Liver (tissue), 9 donors: Measurements from ENCODE around the gene RGS12. TPM values are rescaled to one million over a fixed set of nuclear protein-coding genes. Genes with fewer than 3 reads are reported as not detected.

ENCODE experiments used
- DNase-seq: peaks from one replicate; pipeline ENCODE4 v3.0.0-alpha.2; 2017; ENCODE audit warnings: low spot score
- H3K27ac ChIP-seq, 2 donors: one replicate each; pipeline ENCODE4 v1.7.0; 2013; ENCODE audit warnings: inconsistent platforms in 2 of 2, low read length in 2 of 2, control low read depth in 1 of 2, low read depth in 1 of 2, mild to moderate bottlenecking in 1 of 2
- H3K27me3 ChIP-seq, 4 donors: one replicate each; pipeline versions ENCODE4 v1.6.1 to v1.7.0; 2013; ENCODE audit warnings: low read length in 3 of 4, inconsistent platforms in 1 of 4, mild to moderate bottlenecking in 1 of 4, moderate library complexity in 1 of 4; ENCODE audit not compliant: control insufficient read depth in 4 of 4, insufficient read depth in 4 of 4
- H3K36me3 ChIP-seq, 4 donors: one replicate each; pipeline versions ENCODE4 v1.6.1 to v1.7.0; 2013; ENCODE audit warnings: low read length in 3 of 4, mild to moderate bottlenecking in 3 of 4, low read depth in 1 of 4, moderate library complexity in 1 of 4; ENCODE audit not compliant: control insufficient read depth in 4 of 4, insufficient read depth in 3 of 4
- H3K4me1 ChIP-seq, 4 donors: one replicate each; pipeline versions ENCODE4 v1.6.1 to v1.7.0; 2013; ENCODE audit warnings: low read length in 3 of 4, mild to moderate bottlenecking in 3 of 4, moderate library complexity in 1 of 4; ENCODE audit not compliant: control insufficient read depth in 4 of 4, insufficient read depth in 4 of 4
- H3K4me3 ChIP-seq, 3 donors: one replicate each; pipeline versions ENCODE4 v1.6.1 to v1.7.0; 2013; ENCODE audit warnings: low read length in 3 of 3, control low read depth in 1 of 3, low read depth in 1 of 3, mild to moderate bottlenecking in 1 of 3
- H3K9ac ChIP-seq, 2 donors: one replicate each; pipeline ENCODE4 v1.7.0; 2013; ENCODE audit warnings: low read length in 2 of 2, mild to moderate bottlenecking in 2 of 2, moderate library complexity in 2 of 2, control low read depth in 1 of 2, low read depth in 1 of 2
- H3K9me3 ChIP-seq, 4 donors: one replicate each; pipeline versions ENCODE4 v1.6.1 to v1.7.0; 2013; ENCODE audit warnings: low read length in 3 of 4; ENCODE audit not compliant: control insufficient read depth in 4 of 4
- ATF3 ChIP-seq: IDR thresholded peaks from 2 replicates; pipeline ENCODE4 v1.6.1; 2016; ENCODE audit warnings: antibody characterized with exemption
- CTCF ChIP-seq: fragments of 150-350 bp; IDR thresholded peaks from 2 replicates; pipeline ENCODE4 v1.5.1; 2017; ENCODE audit warnings: improper control_type of control experiment, low read depth, low read length; ENCODE audit not compliant: missing input control
- EGR1 ChIP-seq, 2 donors: IDR thresholded peaks; 2 replicates each; pipeline ENCODE4 v1.6.1; 2016 to 2018; ENCODE audit warnings: antibody characterized with exemption in 2 of 2, low read depth in 2 of 2
- FOXA1 ChIP-seq: IDR thresholded peaks from 2 replicates; pipeline ENCODE4 v1.6.1; 2016; ENCODE audit warnings: antibody characterized with exemption
- FOXA2 ChIP-seq: IDR thresholded peaks from 2 replicates; pipeline ENCODE4 v1.6.1; 2016; ENCODE audit warnings: antibody characterized with exemption
- GABPA ChIP-seq, 2 donors: IDR thresholded peaks in 1 of 2; conservative IDR thresholded peaks in 1 of 2; 2 replicates each; pipeline ENCODE4 v1.6.1; 2016; ENCODE audit warnings: antibody characterized with exemption in 2 of 2, mild to moderate bottlenecking in 1 of 2, moderate library complexity in 1 of 2
- HNF4A ChIP-seq, 2 donors: conservative IDR thresholded peaks; 2 replicates each; pipeline ENCODE4 v1.6.1; 2016; ENCODE audit warnings: antibody characterized with exemption in 2 of 2, mild to moderate bottlenecking in 2 of 2
- HNF4G ChIP-seq: IDR thresholded peaks from 2 replicates; pipeline ENCODE4 v1.6.1; 2016; ENCODE audit warnings: antibody characterized with exemption
- JUND ChIP-seq, 2 donors: IDR thresholded peaks; 2 replicates each; pipeline ENCODE4 v1.6.1; 2016; ENCODE audit warnings: antibody characterized with exemption in 2 of 2
- MAX ChIP-seq: IDR thresholded peaks from 2 replicates; pipeline ENCODE4 v1.6.1; 2016; ENCODE audit warnings: antibody characterized with exemption
- NR2F2 ChIP-seq: IDR thresholded peaks from 2 replicates; pipeline ENCODE4 v1.6.1; 2016; ENCODE audit warnings: antibody characterized with exemption
- RAD21 ChIP-seq, 2 donors: IDR thresholded peaks; 2 replicates each; pipeline ENCODE4 v1.6.1; 2016; ENCODE audit warnings: antibody characterized with exemption in 2 of 2, mild to moderate bottlenecking in 2 of 2
- REST ChIP-seq: IDR thresholded peaks from 2 replicates; pipeline ENCODE4 v1.6.1; 2016; ENCODE audit warnings: antibody characterized with exemption, mild to moderate bottlenecking
- RXRA ChIP-seq, 2 donors: IDR thresholded peaks; 2 replicates each; pipeline ENCODE4 v1.6.1; 2017 to 2018; ENCODE audit warnings: antibody characterized with exemption in 2 of 2, mild to moderate bottlenecking in 1 of 2
- SP1 ChIP-seq: IDR thresholded peaks from 2 replicates; pipeline ENCODE4 v1.6.1; 2018; ENCODE audit warnings: antibody characterized with exemption, mild to moderate bottlenecking
- TAF1 ChIP-seq: conservative IDR thresholded peaks from 2 replicates; pipeline ENCODE4 v1.6.1; 2016; ENCODE audit warnings: antibody characterized with exemption, mild to moderate bottlenecking
- YY1 ChIP-seq: IDR thresholded peaks from 2 replicates; pipeline ENCODE4 v1.6.1; 2016; ENCODE audit warnings: antibody characterized with exemption, mild to moderate bottlenecking
- ZBTB33 ChIP-seq: IDR thresholded peaks from 2 replicates; pipeline ENCODE4 v1.6.1; 2016; ENCODE audit warnings: antibody characterized with exemption
- WGBS: extraction: QIAGEN DNeasy Blood & Tissue Kit; methylation state at CpG from one replicate; pipeline ENCODE4 v1.1.7; 2013; 5-methylcytosine and 5-hydroxymethylcytosine counted together
- polyA plus RNA-seq, 2 donors: library from polyadenylated mRNA; stranded (reverse) in 1 of 2; unstranded in 1 of 2; fragments of 200-250 nt in 1 of 2; fragments of >200 nt in 1 of 2; fragmentation: Nextera tagmentation in 1 of 2; extraction: Ambion mirVana in 1 of 2; gene quantifications; one replicate each; pipeline versions ENCODE4 v1.2.1 to v1.2.3, GENCODE V29; 2013 to 2015
- total RNA-seq, 2 donors: library from RNA; depleted of rRNA; stranded (reverse); fragments of >200 nt; gene quantifications; one replicate each; pipeline ENCODE4 v1.2.3, GENCODE V29; 2014
- donor health status: healthy.
- donor health status: healthy.
- donor health status: healthy.
- donor health status: healthy.
- donor health status: healthy.

RGS12 gene
- total and polyA plus RNA-seq, 4 donors = 6.4 to 23.2 (median 11.5) TPM

GRCh38 chr4:3266076-3266475 lies 26.7 kb upstream of the RGS12 start:
- Histone ChIP-seq H3K27ac (no peak overlapping the region), H3K4me1 (no peaks in the 10 kb centered on the region), H3K4me3 (no peak overlapping the region), H3K9ac (no peak overlapping the region), H3K27me3 (no peaks in the 10 kb centered on the region), H3K9me3 (no peaks in the 10 kb centered on the region), H3K36me3 (no peaks in the 10 kb centered on the region)
- TF ChIP-seq ZBTB33 (no peak), RAD21 (IDR thresholded peaks at IDR 0.05) (no peak)
- DNase-seq = no peak
- WGBS = 96% methylated on average over 17 of the region's 17 CpGs

GRCh38 chr4:3267576-3268394 lies 25.0 kb upstream of the RGS12 start:
- TF ChIP-seq HNF4A (conservative IDR thresholded peaks at IDR 0.05) (no peak), RAD21 (IDR thresholded peaks at IDR 0.05) (no peak), ATF3 (no peak), SP1 (no peak), MAX (no peak), FOXA2 (no peak), REST (no peak), EGR1 (IDR thresholded peaks at IDR 0.05; ENCODE audit: low read depth in 2 of 2) (no peak), HNF4G (no peak), GABPA (IDR thresholded peaks at IDR 0.05 in 1 of 2, conservative IDR thresholded peaks at IDR 0.05 in 1 of 2) (no peak), ZBTB33 (no peak), NR2F2 (no peak), TAF1 (no peak), JUND (IDR thresholded peaks at IDR 0.05) (no peak), FOXA1 (no peak), CTCF (no peak), RXRA (IDR thresholded peaks at IDR 0.05) (no peak), YY1 (no peak)
- no peaks in the 10 kb centered on the region for H3K9me3 ChIP-seq
- WGBS = 85% methylated on average over 18 of the region's 18 CpGs
- no peak overlapping the region for H3K4me3 ChIP-seq
- DNase-seq = no peak
- no peaks in the 10 kb centered on the region for H3K36me3 ChIP-seq
- no peak overlapping the region for H3K9ac ChIP-seq
- no peak overlapping the region for H3K27ac ChIP-seq
- no peaks in the 10 kb centered on the region for H3K27me3 ChIP-seq
- H3K4me1 ChIP-seq = no peaks in the 10 kb centered on the region
